Activated CD4-positive, alpha-beta T cell treated with anti-CD3 and anti-CD28 coated beads, Interleukin-2, amount 50 U/mL, for 16 hours (primary cell): Measurements from ENCODE around the gene MTNR1A.

ENCODE experiments used
- DNase-seq: peaks from one replicate; pipeline ENCODE4 v3.0.0-alpha.2; 2020

MTNR1A gene

GRCh38 chr4:186554914-186555827 lies at the start of gene MTNR1A:
TSS of gene MTNR1A (minus strand) at chr4:186555567. CDS start at chr4:186555365, 202 bp downstream.
- DNase-seq, result no peak

GRCh38 chr4:186604124-186604807 lies 48.9 kb upstream of the MTNR1A start:
- no peak for DNase-seq

- DNase-seq, result no peak
Observed at GRCh38 chr4:186602978-186603377, 47.6 kb upstream of the MTNR1A start.

- no peak for DNase-seq
Observed at GRCh38 chr4:186599483-186599882, 44.1 kb upstream of the MTNR1A start.

- DNase-seq, result no peak
Observed at GRCh38 chr4:186598686-186599085, 43.3 kb upstream of the MTNR1A start.

- DNase-seq, result no peak
Observed at GRCh38 chr4:186596850-186597390, 41.6 kb upstream of the MTNR1A start.

- no peak for DNase-seq
Observed at GRCh38 chr4:186596346-186596745, 41.0 kb upstream of the MTNR1A start.

- DNase-seq, result no peak
Observed at GRCh38 chr4:186593587-186593973, 38.2 kb upstream of the MTNR1A start.

- DNase-seq, result no peak
Observed at GRCh38 chr4:186592966-186593586, 37.7 kb upstream of the MTNR1A start.

- DNase-seq, result no peak
Observed at GRCh38 chr4:186592445-186592844, 37.1 kb upstream of the MTNR1A start.

- no peak for DNase-seq
Observed at GRCh38 chr4:186591651-186592050, 36.3 kb upstream of the MTNR1A start.

- DNase-seq, result no peak
Observed at GRCh38 chr4:186588503-186588902, 33.1 kb upstream of the MTNR1A start.

- peak; percentile 58 for DNase-seq
Observed at GRCh38 chr4:186587416-186588018, 32.1 kb upstream of the MTNR1A start.

GRCh38 chr4:186586205-186586604 lies 30.8 kb upstream of the MTNR1A start:
- DNase-seq, result no peak

- no peak for DNase-seq
Observed at GRCh38 chr4:186584912-186585311, 29.5 kb upstream of the MTNR1A start.

- DNase-seq, result no peak
Observed at GRCh38 chr4:186581421-186581820, 26.1 kb upstream of the MTNR1A start.

GRCh38 chr4:186580669-186581068 lies 25.3 kb upstream of the MTNR1A start:
- no peak for DNase-seq

- no peak for DNase-seq
Observed at GRCh38 chr4:186570193-186570996, 15.0 kb upstream of the MTNR1A start.

- no peak for DNase-seq
Observed at GRCh38 chr4:186569533-186570192, 14.3 kb upstream of the MTNR1A start.

- no peak for DNase-seq
Observed at GRCh38 chr4:186566068-186566467, 10.7 kb upstream of the MTNR1A start.

- DNase-seq, result no peak
Observed at GRCh38 chr4:186563761-186564160, 8.4 kb upstream of the MTNR1A start.

GRCh38 chr4:186561748-186562147 lies 6.4 kb upstream of the MTNR1A start:
- DNase-seq, result no peak
